GM18502 (cell line): ENCODE measurements around the gene ADM2.
"Not testable (repeated sequence)": the region's sequence is repeated elsewhere in the genome, so short reads cannot be mapped to it uniquely, and the experiment has no call there.

Experiments used
- ATAC-seq: cut with Tn5 transposase; IDR thresholded peaks from one replicate; pipeline ENCODE4 v1.9.1; 2021; ENCODE audit warnings: mild to moderate bottlenecking; ENCODE audit not compliant: unreplicated experiment, poor library complexity

ADM2 gene

GRCh38 chr22:50481440-50482106, at the start of gene ADM2:
Gene ADM2, plus strand, starts transcription at chr22:50481543. Its CDS starts 305 bp downstream, at chr22:50481848.
- ATAC-seq, result no peak

- no peak for ATAC-seq
These were observed 49.0 kb upstream of the ADM2 start for GRCh38 chr22:50432131-50432876.

GRCh38 chr22:50432877-50433510, 48.3 kb upstream of the ADM2 start:
- ATAC-seq, result not testable (repeated sequence)

GRCh38 chr22:50434849-50435248, 46.5 kb upstream of the ADM2 start:
- no peak for ATAC-seq

- ATAC-seq, result no peak
These were observed 45.9 kb upstream of the ADM2 start for GRCh38 chr22:50435291-50436014.

GRCh38 chr22:50436015-50436830, 45.1 kb upstream of the ADM2 start:
- ATAC-seq, result no peak

- ATAC-seq, result no peak
These were observed 44.5 kb upstream of the ADM2 start for GRCh38 chr22:50436841-50437341.

GRCh38 chr22:50437511-50438304, 43.6 kb upstream of the ADM2 start:
- ATAC-seq, result no peak

GRCh38 chr22:50438305-50439275, 42.8 kb upstream of the ADM2 start:
- no peak for ATAC-seq

- no peak for ATAC-seq
These were observed 42.0 kb upstream of the ADM2 start for GRCh38 chr22:50439314-50439870.

- ATAC-seq, result no peak
These were observed 41.4 kb upstream of the ADM2 start for GRCh38 chr22:50439871-50440331.

GRCh38 chr22:50440544-50441249, 40.6 kb upstream of the ADM2 start:
- ATAC-seq, result no peak

GRCh38 chr22:50441428-50441993, 39.8 kb upstream of the ADM2 start:
- no peak for ATAC-seq

GRCh38 chr22:50443197-50443596, 38.1 kb upstream of the ADM2 start:
- ATAC-seq, result no peak

GRCh38 chr22:50443801-50444625, 37.3 kb upstream of the ADM2 start:
- no peak for ATAC-seq

- no peak for ATAC-seq
These were observed 36.7 kb upstream of the ADM2 start for GRCh38 chr22:50444663-50445062.
